Coronary artery (tissue), 2 donors: ENCODE results near the gene PNKP.

Experiments used
- DNase-seq: peaks from one replicate; pipeline ENCODE4 v3.0.0-alpha.2; 2017; ENCODE audit warnings: low spot score
- H3K27ac ChIP-seq, 2 donors: fragments of 200-600 bp; sonication (generic); one replicate each; pipeline ENCODE4 v1.5.1; 2016 to 2019
- H3K4me3 ChIP-seq: fragments of 200-600 bp; sonication (generic); 2 replicates; pipeline ENCODE4 v1.5.1; 2016; ENCODE audit warnings: mild to moderate bottlenecking, moderate library complexity
- TF ChIP-seq, protein P1 (sequence below): fragments of 200-600 bp; sonication (generic); IDR thresholded peaks from one replicate; pipeline ENCODE4 v1.5.1; 2019; ENCODE audit warnings: antibody characterized with exemption

PNKP gene

DNA sequence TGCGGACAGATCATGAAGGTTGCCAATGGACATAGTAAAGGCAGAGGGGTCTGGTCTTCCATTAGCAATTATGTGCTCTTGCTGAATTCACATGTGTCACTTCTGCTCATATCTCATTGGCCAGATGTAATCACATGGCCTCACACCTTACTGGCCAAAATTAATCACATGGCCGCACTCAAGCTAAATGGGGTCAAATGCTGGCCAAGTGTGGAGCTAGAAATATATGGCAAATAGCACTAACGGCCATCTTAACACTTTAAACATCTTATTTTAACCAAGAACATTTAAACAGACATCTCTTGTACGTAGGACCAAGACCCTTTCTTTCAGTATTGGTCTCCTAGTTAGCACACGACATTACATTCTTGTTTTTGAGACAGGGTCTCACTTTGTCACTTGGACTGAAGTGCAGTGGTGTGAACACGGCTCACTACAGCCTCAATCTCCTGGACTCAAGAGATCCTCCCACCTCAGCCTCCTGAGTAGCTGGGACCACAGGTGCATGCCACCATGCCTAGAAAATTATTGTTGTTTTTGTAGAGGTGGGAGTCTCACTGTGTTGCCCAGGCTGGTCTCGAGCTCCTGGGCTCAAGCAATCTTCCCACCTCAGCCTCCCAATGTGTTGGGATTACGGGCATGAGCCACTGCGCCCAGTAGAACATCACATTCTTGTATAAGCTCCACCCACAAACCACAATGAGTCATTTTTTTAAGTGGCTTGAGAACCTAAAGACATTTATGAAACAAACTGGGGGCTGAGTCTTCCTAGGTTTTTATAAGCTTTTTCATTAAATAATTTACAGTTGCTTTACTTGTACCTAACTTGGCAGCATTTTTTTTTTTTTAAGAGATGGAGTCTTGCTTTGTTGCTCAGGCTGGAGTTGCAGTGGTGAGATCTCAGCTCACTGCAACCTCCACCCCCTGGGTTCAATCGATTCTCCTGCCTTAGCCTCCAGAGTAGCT is 19.4 kb downstream of the PNKP start:
- Histone ChIP-seq H3K4me3 (no peak overlapping the region), H3K27ac (no peak overlapping the region)
- no peak for DNase-seq
- TF ChIP-seq, protein P1, sequence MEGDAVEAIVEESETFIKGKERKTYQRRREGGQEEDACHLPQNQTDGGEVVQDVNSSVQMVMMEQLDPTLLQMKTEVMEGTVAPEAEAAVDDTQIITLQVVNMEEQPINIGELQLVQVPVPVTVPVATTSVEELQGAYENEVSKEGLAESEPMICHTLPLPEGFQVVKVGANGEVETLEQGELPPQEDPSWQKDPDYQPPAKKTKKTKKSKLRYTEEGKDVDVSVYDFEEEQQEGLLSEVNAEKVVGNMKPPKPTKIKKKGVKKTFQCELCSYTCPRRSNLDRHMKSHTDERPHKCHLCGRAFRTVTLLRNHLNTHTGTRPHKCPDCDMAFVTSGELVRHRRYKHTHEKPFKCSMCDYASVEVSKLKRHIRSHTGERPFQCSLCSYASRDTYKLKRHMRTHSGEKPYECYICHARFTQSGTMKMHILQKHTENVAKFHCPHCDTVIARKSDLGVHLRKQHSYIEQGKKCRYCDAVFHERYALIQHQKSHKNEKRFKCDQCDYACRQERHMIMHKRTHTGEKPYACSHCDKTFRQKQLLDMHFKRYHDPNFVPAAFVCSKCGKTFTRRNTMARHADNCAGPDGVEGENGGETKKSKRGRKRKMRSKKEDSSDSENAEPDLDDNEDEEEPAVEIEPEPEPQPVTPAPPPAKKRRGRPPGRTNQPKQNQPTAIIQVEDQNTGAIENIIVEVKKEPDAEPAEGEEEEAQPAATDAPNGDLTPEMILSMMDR: no peak

DNA sequence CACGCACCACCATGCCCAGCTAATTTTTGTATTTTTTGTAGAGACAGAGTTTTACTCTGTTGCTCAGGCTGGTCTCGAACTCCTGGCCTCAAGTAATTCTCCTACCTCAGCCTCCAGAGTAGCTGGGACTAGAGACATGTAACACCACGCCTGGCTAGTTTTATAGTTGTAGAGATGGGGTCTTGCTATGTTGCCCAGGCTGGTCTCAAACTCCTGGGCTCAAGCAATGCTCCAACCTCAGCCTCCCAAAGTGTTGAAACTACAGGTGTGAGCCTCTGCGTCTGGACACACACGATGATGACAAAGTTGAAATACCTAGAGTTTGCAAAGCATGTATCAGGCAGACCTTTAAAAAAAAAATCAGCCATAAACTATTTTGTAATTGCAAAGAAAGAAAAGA is 21.0 kb downstream of the PNKP start:
- H3K4me3 ChIP-seq: no peak overlapping the region
- TF ChIP-seq, protein P1: no peak
- DNase-seq: no peak
- H3K27ac ChIP-seq: no peak overlapping the region

DNA sequence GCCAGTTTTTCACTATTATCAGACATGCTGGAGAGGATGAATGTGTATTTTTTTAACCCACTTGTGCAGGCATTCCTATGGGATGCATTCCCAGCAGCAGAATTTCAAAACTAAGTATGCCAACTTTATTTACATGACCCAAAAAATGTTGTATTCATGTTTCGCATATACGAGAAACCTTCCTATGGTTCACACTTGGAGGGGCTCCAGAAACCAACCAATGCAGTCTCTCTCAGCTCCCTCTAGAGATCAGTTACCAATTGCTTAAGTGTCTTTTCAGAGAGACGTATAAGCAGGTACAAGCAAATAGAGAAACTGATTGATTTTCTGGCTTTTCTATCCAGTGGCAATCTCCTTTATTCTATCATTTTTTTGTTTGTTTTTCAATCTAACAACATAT is 22.0 kb downstream of the PNKP start:
- Histone ChIP-seq H3K27ac (no peak overlapping the region), H3K4me3 (no peak overlapping the region)
- DNase-seq: no peak
- TF ChIP-seq, protein P1: no peak

DNA sequence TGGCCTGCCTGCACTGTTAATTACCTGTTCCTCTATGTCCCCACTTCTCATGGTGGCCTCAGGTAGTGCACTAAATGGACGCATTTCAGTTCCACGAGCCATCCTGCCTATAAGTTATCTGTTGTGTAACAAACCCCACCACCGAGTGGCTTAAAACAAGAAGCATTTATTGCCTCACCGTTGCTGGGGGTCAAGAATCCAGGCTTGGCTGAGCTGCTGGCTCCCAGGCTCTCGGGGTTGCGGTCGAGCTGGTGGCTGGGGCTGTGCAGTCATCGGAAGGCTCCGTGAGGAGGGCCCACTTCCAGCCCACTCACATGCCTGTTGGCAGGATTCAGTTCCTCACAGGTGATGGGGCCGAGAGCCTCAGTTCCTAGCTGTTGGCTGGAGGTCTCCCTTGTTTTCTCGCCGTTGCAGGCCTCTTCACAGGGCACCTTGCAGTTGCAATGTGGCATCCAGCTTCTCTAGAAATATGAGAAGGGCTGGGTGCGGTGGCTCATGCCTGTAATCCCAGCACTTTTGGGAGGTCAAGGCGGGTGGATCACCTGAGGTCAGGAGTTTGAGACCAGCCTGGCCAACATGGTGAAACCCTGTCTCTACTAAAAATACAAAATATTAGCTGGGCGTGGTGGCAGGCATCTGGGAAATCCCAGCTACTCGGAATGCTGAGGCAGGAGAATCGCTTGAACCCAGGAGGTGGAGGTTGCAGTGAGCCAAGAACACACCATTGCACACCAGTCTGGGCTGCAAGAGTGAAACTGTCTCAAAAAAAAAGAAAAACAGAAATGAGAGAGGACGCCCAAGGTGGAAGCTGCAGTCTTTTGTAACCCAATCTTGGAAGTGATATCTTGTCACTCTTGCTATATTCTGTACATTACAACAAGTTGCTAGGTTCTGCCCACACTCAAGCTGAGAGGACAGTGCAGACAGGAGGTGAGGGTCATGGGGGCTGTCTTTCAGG is 23.0 kb downstream of the PNKP start:
- no peak overlapping the region for H3K4me3 ChIP-seq
- DNase-seq: no peak
- TF ChIP-seq, protein P1: no peak
- H3K27ac ChIP-seq: no peak overlapping the region

DNA sequence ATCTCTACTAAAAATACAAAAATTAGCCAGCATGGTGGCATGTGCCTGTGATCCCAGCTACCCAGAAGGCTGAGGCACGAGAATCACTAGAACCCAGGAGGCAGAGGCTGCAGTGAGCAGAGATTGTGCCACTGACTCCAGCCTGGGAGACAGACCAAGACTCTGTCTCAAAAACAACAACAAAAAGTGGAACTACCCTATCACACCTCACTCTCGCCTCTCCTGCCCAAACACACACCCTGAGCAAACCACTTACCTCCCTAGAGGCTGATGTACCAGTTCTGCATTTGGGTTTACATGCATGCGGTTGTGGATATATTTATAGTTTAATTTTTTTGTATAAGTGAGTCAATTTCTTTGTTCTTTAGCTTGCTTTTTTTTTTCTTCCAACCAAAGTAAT is 24.1 kb downstream of the PNKP start:
- Histone ChIP-seq H3K27ac (no peak overlapping the region), H3K4me3 (no peak overlapping the region)
- DNase-seq: no peak
- TF ChIP-seq, protein P1: no peak

DNA sequence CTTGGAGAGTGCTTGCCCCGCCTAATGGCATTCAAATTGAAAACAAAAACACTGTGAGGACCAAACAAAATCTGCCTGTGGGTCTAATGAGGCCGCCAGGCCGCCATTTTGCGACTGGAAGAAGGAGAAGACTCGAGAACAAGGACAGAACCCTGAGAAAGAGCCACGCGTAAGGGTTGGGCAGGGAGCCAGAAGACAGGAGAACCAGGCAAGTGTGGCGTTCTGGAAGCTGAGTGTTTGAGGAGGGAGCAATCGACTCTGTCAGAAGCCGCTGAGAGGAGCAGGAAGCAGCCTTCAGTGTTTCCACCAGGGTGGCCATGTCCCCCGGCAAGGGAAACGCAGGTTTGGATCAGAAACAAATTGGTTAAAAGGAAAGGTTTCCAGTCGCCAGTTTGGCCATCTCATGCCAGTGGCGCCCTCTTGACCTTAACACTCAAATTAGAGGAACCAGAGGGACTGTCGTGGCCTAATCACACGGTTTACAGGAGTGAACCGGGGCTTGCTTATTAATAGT is 26.6 kb downstream of the PNKP start:
- Histone ChIP-seq H3K27ac (no peak overlapping the region), H3K4me3 (no peak overlapping the region)
- no peak for DNase-seq
- TF ChIP-seq, protein P1: no peak
